Measurements from ENCODE around the gene MRPS22. TPM values are rescaled to one million over a fixed set of nuclear protein-coding genes. Genes with fewer than 3 reads are reported as not detected.

The MRPS22 gene
- total RNA-seq, 1 experiment from 2014 or later = 39.9 TPM

- DNase-seq = no peak
- Histone ChIP-seq H3K9me3 (ENCODE audit: low read length) (no peaks in the 10 kb centered on the region), H3K4me2 (ENCODE audit: low read depth, low read length, poor library complexity, severe bottlenecking) (no peak overlapping the region), H3K27ac (ENCODE audit: low read length) (no peak overlapping the region), H3K4me1 (ENCODE audit: low read length) (no peaks in the 10 kb centered on the region), H2AFZ (ENCODE audit: low read length) (no peak overlapping the region), H3K9ac (ENCODE audit: low read length) (no peak overlapping the region), H3K36me3 (ENCODE audit: insufficient read depth, low read length) (no peaks in the 10 kb centered on the region), H3K79me2 (ENCODE audit: low read length) (no peaks in the 10 kb centered on the region), H3K9me2 (replicated peaks; ENCODE audit: insufficient read depth, low read length) (no peaks in the 10 kb centered on the region), H4K20me1 (ENCODE audit: insufficient read depth, low read depth, low read length) (no peaks in the 10 kb centered on the region), H3K4me3 (ENCODE audit: low read length) (no peak overlapping the region), H3K27me3 (ENCODE audit: low read length) (no peaks in the 10 kb centered on the region)
Measured at GRCh38 chr3:139301654-139302053, 42.2 kb upstream of the MRPS22 start.

- no peak for DNase-seq
- Histone ChIP-seq H2AFZ (ENCODE audit: low read length) (no peak overlapping the region), H3K9ac (ENCODE audit: low read length) (no peak overlapping the region), H3K4me1 (ENCODE audit: low read length) (no peaks in the 10 kb centered on the region), H3K4me3 (ENCODE audit: low read length) (no peak overlapping the region), H3K27ac (ENCODE audit: low read length) (no peak overlapping the region), H4K20me1 (ENCODE audit: insufficient read depth, low read depth, low read length) (no peaks in the 10 kb centered on the region), H3K36me3 (ENCODE audit: insufficient read depth, low read length) (no peaks in the 10 kb centered on the region), H3K9me3 (ENCODE audit: low read length) (no peaks in the 10 kb centered on the region), H3K27me3 (ENCODE audit: low read length) (no peaks in the 10 kb centered on the region), H3K4me2 (ENCODE audit: low read depth, low read length, poor library complexity, severe bottlenecking) (no peak overlapping the region), H3K9me2 (replicated peaks; ENCODE audit: insufficient read depth, low read length) (no peaks in the 10 kb centered on the region), H3K79me2 (ENCODE audit: low read length) (no peaks in the 10 kb centered on the region)
Measured at GRCh38 chr3:139302084-139302800, 41.6 kb upstream of the MRPS22 start.

DNA sequence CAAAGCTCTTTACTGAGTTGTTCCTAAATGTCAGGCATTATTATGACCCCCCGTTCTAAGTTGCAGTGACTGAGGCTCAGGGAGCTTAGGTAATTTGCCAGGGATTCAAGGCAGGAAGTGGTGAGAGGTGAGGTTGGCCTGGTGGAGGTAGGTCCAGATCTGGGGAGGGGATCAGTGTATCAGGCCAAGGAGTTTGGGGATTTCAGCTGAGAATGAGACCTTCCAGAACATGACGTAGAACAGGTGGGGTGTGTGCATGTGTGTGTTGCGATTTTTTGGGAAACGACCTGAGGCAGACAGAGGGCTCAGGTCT, 41.1 kb upstream of the MRPS22 start:
- Histone ChIP-seq H3K27me3 (ENCODE audit: low read length) (no peaks in the 10 kb centered on the region), H3K4me1 (ENCODE audit: low read length) (no peaks in the 10 kb centered on the region), H3K27ac (ENCODE audit: low read length) (no peak overlapping the region), H3K4me2 (ENCODE audit: low read depth, low read length, poor library complexity, severe bottlenecking) (no peak overlapping the region), H2AFZ (ENCODE audit: low read length) (no peak overlapping the region), H3K9ac (ENCODE audit: low read length) (no peak overlapping the region), H3K79me2 (ENCODE audit: low read length) (no peaks in the 10 kb centered on the region), H4K20me1 (ENCODE audit: insufficient read depth, low read depth, low read length) (no peaks in the 10 kb centered on the region), H3K4me3 (ENCODE audit: low read length) (no peak overlapping the region), H3K9me2 (replicated peaks; ENCODE audit: insufficient read depth, low read length) (no peaks in the 10 kb centered on the region), H3K9me3 (ENCODE audit: low read length) (no peaks in the 10 kb centered on the region), H3K36me3 (ENCODE audit: insufficient read depth, low read length) (no peaks in the 10 kb centered on the region)
- DNase-seq = no peak

GRCh38 chr3:139303216-139303615, 40.6 kb upstream of the MRPS22 start:
- Histone ChIP-seq H3K4me2 (ENCODE audit: low read depth, low read length, poor library complexity, severe bottlenecking) (no peak overlapping the region), H3K79me2 (ENCODE audit: low read length) (no peaks in the 10 kb centered on the region), H2AFZ (ENCODE audit: low read length) (no peak overlapping the region), H3K9me3 (ENCODE audit: low read length) (no peaks in the 10 kb centered on the region), H3K36me3 (ENCODE audit: insufficient read depth, low read length) (no peaks in the 10 kb centered on the region), H3K4me1 (ENCODE audit: low read length) (no peaks in the 10 kb centered on the region), H3K9me2 (replicated peaks; ENCODE audit: insufficient read depth, low read length) (no peaks in the 10 kb centered on the region), H3K27ac (ENCODE audit: low read length) (no peak overlapping the region), H4K20me1 (ENCODE audit: insufficient read depth, low read depth, low read length) (no peaks in the 10 kb centered on the region), H3K4me3 (ENCODE audit: low read length) (no peak overlapping the region), H3K27me3 (ENCODE audit: low read length) (no peaks in the 10 kb centered on the region), H3K9ac (ENCODE audit: low read length) (no peak overlapping the region)
- no peak for DNase-seq

- no peaks in the 10 kb centered on the region for H3K79me2 ChIP-seq (ENCODE audit: low read length)
- H2AFZ ChIP-seq (ENCODE audit: low read length) = no peak overlapping the region
- no peak overlapping the region for H3K4me3 ChIP-seq (ENCODE audit: low read length)
- H3K4me2 ChIP-seq (ENCODE audit: low read depth, low read length, poor library complexity, severe bottlenecking) = no peak overlapping the region
- H3K9ac ChIP-seq (ENCODE audit: low read length) = no peak overlapping the region
- H3K27ac ChIP-seq (ENCODE audit: low read length) = no peak overlapping the region
- H3K4me1 ChIP-seq (ENCODE audit: low read length) = no peaks in the 10 kb centered on the region
- no peaks in the 10 kb centered on the region for H3K36me3 ChIP-seq (ENCODE audit: insufficient read depth, low read length)
- no peak for DNase-seq
- no peaks in the 10 kb centered on the region for H3K27me3 ChIP-seq (ENCODE audit: low read length)
- no peaks in the 10 kb centered on the region for H4K20me1 ChIP-seq (ENCODE audit: insufficient read depth, low read depth, low read length)
- no peaks in the 10 kb centered on the region for H3K9me3 ChIP-seq (ENCODE audit: low read length)
- no peaks in the 10 kb centered on the region for H3K9me2 ChIP-seq (replicated peaks; ENCODE audit: insufficient read depth, low read length)
Measured at GRCh38 chr3:139304383-139304782, 39.4 kb upstream of the MRPS22 start.

DNA sequence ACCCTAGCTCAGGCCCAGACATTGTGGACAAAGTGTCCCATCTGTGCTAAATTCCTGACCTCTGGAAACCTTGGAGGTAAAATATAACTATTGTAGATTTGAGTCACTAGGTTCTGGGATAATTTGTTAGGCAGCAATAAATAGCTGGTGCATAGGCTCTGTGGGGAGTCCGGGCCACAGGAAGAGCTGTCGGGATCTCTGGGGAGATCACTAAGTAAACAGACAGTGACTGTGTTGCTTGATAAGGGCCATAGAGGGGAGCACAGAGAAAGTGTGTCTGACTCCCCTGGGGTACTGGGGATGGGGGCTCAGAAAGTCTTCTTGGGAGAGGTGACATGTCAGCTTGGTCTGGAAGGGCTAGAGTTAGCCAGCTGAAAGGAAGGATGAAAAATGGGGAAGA, 37.7 kb upstream of the MRPS22 start:
- no peak overlapping the region for H3K4me3 ChIP-seq (ENCODE audit: low read length)
- H3K27me3 ChIP-seq (ENCODE audit: low read length) = no peaks in the 10 kb centered on the region
- H3K36me3 ChIP-seq (ENCODE audit: insufficient read depth, low read length) = no peaks in the 10 kb centered on the region
- no peak overlapping the region for H3K27ac ChIP-seq (ENCODE audit: low read length)
- no peak overlapping the region for H2AFZ ChIP-seq (ENCODE audit: low read length)
- H4K20me1 ChIP-seq (ENCODE audit: insufficient read depth, low read depth, low read length) = no peaks in the 10 kb centered on the region
- no peaks in the 10 kb centered on the region for H3K4me1 ChIP-seq (ENCODE audit: low read length)
- H3K9me3 ChIP-seq (ENCODE audit: low read length) = no peaks in the 10 kb centered on the region
- no peak for DNase-seq
- no peaks in the 10 kb centered on the region for H3K9me2 ChIP-seq (replicated peaks; ENCODE audit: insufficient read depth, low read length)
- H3K9ac ChIP-seq (ENCODE audit: low read length) = no peak overlapping the region
- H3K79me2 ChIP-seq (ENCODE audit: low read length) = no peaks in the 10 kb centered on the region
- no peak overlapping the region for H3K4me2 ChIP-seq (ENCODE audit: low read depth, low read length, poor library complexity, severe bottlenecking)

GRCh38 chr3:139307072-139307491, 36.7 kb upstream of the MRPS22 start:
- no peak overlapping the region for H3K4me3 ChIP-seq (ENCODE audit: low read length)
- no peak overlapping the region for H2AFZ ChIP-seq (ENCODE audit: low read length)
- no peaks in the 10 kb centered on the region for H3K9me3 ChIP-seq (ENCODE audit: low read length)
- H3K27me3 ChIP-seq (ENCODE audit: low read length) = no peaks in the 10 kb centered on the region
- H3K79me2 ChIP-seq (ENCODE audit: low read length) = no peaks in the 10 kb centered on the region
- H3K36me3 ChIP-seq (ENCODE audit: insufficient read depth, low read length) = no peaks in the 10 kb centered on the region
- no peak for DNase-seq
- no peaks in the 10 kb centered on the region for H3K9me2 ChIP-seq (replicated peaks; ENCODE audit: insufficient read depth, low read length)
- no peaks in the 10 kb centered on the region for H4K20me1 ChIP-seq (ENCODE audit: insufficient read depth, low read depth, low read length)
- H3K9ac ChIP-seq (ENCODE audit: low read length) = no peak overlapping the region
- H3K27ac ChIP-seq (ENCODE audit: low read length) = no peak overlapping the region
- H3K4me1 ChIP-seq (ENCODE audit: low read length) = no peaks in the 10 kb centered on the region
- no peak overlapping the region for H3K4me2 ChIP-seq (ENCODE audit: low read depth, low read length, poor library complexity, severe bottlenecking)

DNA sequence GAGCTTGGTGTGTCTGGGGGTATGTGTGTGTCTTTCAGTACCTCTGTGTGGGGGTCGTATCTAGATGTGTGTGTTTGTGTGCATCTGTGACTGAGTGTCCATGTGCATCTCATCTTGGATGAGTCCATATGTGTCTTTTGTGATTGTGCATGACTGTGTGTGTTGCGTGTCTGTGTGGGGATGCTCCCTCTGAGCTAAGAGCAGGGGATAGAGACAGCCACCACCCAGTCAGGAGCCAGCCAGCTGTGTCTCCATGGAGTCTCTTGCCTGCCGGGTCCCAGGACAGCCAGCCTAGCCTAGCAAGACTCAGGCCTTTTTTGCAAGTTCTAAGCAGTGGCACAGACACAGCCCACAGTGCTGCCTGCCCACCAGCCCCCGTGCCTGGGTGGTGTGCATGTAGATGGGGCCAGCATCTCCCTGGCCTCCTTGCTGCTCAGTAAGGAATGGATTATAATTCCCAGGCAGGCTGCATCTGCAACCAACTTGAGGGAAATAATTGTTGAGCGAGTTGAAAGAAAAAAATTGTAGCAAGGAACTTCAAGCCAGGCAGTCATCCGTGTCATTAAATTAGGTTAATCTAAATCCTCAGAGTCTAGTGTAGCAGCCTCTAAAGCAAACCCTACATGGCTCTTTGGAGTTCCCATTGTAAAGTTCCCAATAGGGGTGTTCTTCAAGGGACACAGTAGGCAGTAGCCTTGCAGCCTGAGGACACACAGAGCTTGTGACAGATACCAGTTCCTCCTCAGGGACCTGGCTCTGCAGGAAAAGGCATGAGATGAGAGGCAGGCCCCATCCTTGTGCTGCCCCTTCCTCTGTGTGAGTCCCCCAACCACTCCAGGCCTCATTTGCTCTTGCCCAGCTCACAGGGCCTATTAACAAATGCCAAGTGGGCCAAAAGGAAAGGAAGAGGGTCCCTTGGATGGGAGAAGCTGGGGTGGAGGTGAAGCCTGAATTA, 35.9 kb upstream of the MRPS22 start:
- Histone ChIP-seq H3K79me2 (ENCODE audit: low read length) (no peaks in the 10 kb centered on the region), H4K20me1 (ENCODE audit: insufficient read depth, low read depth, low read length) (no peaks in the 10 kb centered on the region), H3K9me3 (ENCODE audit: low read length) (no peaks in the 10 kb centered on the region), H3K9ac (ENCODE audit: low read length) (no peak overlapping the region), H3K4me2 (ENCODE audit: low read depth, low read length, poor library complexity, severe bottlenecking) (no peak overlapping the region), H3K4me1 (ENCODE audit: low read length) (no peaks in the 10 kb centered on the region), H3K27ac (ENCODE audit: low read length) (no peak overlapping the region), H2AFZ (ENCODE audit: low read length) (no peak overlapping the region), H3K4me3 (ENCODE audit: low read length) (no peak overlapping the region), H3K9me2 (replicated peaks; ENCODE audit: insufficient read depth, low read length) (no peaks in the 10 kb centered on the region), H3K27me3 (ENCODE audit: low read length) (no peaks in the 10 kb centered on the region), H3K36me3 (ENCODE audit: insufficient read depth, low read length) (no peaks in the 10 kb centered on the region)
- no peak for DNase-seq
